ENCODE data around the gene MYO9A. TPM values are rescaled to one million over a fixed set of nuclear protein-coding genes. Genes with fewer than 3 reads are reported as not detected.

Gene MYO9A
- total RNA-seq, 1 experiment from 2014 or later = 23.0 TPM

GRCh38 chr15:72141171-72142084 is 23.5 kb upstream of the MYO9A start:
- Histone ChIP-seq H4K20me1 (ENCODE audit: insufficient read depth) (no peaks in the 10 kb centered on the region), H3K4me2 (ENCODE audit: low read length) (no peak overlapping the region), H2AFZ (ENCODE audit: low read depth, low read length, poor library complexity, severe bottlenecking) (no peak overlapping the region), H3K9me2 (ENCODE audit: insufficient read depth) (no peaks in the 10 kb centered on the region), H3K9ac (ENCODE audit: low read length) (no peak overlapping the region), H3K36me3 (ENCODE audit: control insufficient read depth in 1 of 2, insufficient read depth in 2 of 2, low read length in 2 of 2) (no peaks in the 10 kb centered on the region), H3K9me3 (ENCODE audit: control insufficient read depth in 1 of 2, insufficient read depth in 1 of 2, low read depth in 1 of 2, low read length in 2 of 2) (no peaks in the 10 kb centered on the region), H3K4me3 (replicated peaks in 1 of 2; ENCODE audit: low read depth in 1 of 2, low read length in 2 of 2) (no peak overlapping the region), H3K4me1 (ENCODE audit: control insufficient read depth in 1 of 2, insufficient read depth in 2 of 2, low read length in 2 of 2) (no peaks in the 10 kb centered on the region), H3K27ac (ENCODE audit: low read depth, low read length) (no peak overlapping the region), H3K27me3 (ENCODE audit: insufficient read depth, low read length) (no peaks in the 10 kb centered on the region), H3K79me2 (ENCODE audit: insufficient read depth, low read length) (no peaks in the 10 kb centered on the region)
- ChIA-PET CTCF (interaction anchor here (0.5 kb wide), 1 partner anchor 11 kb away, joined by 4 read pairs; no protein-coding TSS in a partner anchor), POLR2A (no interaction called here), RAD21 (ENCODE audit: low non-redundant PET in 1 of 2, low total read pairs in 2 of 2, uncharacterized antibody in 2 of 2, unreplicated experiment in 2 of 2) (no interaction called here)
- ATAC-seq (no peak), DNase-seq (ENCODE audit: low read depth, low spot score) (no peak)
- no TSS peak for BruUV-seq (replicated peaks)
- intact Hi-C loops (cut with micrococcal nuclease) = no loop called here
- TF ChIP-seq EGR1 (IDR thresholded peaks at IDR 0.05; ENCODE audit: low read depth) (no peak), CTCF (IDR thresholded peaks at IDR 0.05 in 2 of 3, conservative IDR thresholded peaks at IDR 0.05 in 1 of 3; ENCODE audit: borderline replicate concordance in 1 of 3, insufficient read depth in 1 of 3, low read depth in 2 of 3, low read length in 2 of 3) (no peak), CBX3 (IDR thresholded peaks at IDR 0.05; ENCODE audit: low read depth) (no peak), ZFX (IDR thresholded peaks at IDR 0.05) (no peak), FOSL1 (IDR thresholded peaks at IDR 0.05; ENCODE audit: low read depth) (no peak), REST (IDR thresholded peaks at IDR 0.05; ENCODE audit: low read depth) (no peak), EZH2 (IDR thresholded peaks at IDR 0.05) (no peak), ZBTB33 (IDR thresholded peaks at IDR 0.05; ENCODE audit: extremely low read depth, insufficient replicate concordance, low read length) (no peak), SIN3A (IDR thresholded peaks at IDR 0.05; ENCODE audit: low read depth) (no peak), ELF1 (IDR thresholded peaks at IDR 0.05; ENCODE audit: borderline replicate concordance, low read depth) (no peak), CEBPB (IDR thresholded peaks at IDR 0.05; ENCODE audit: low read depth) (no peak), MAX (IDR thresholded peaks at IDR 0.05) (no peak), YY1 (IDR thresholded peaks at IDR 0.05; ENCODE audit: extremely low read depth, insufficient replicate concordance, low read depth, low read length) (no peak), POLR2A (IDR thresholded peaks at IDR 0.05; ENCODE audit: borderline replicate concordance, extremely low read depth, insufficient read depth, insufficient read length) (no peak)
